GM10266 (cell line): Measurements from ENCODE around the gene ATP9B.

ENCODE experiments used
- DNase-seq: peaks from one replicate; pipeline ENCODE4 v3.0.0; 2012; ENCODE audit errors: extremely low spot score
- TF ChIP-seq, protein P1 (sequence below): IDR thresholded peaks from 2 replicates; pipeline ENCODE4 v1.5.1; 2012; ENCODE audit warnings: mild to moderate bottlenecking, low read depth; ENCODE audit not compliant: control insufficient read depth, insufficient read depth; ENCODE audit errors: missing control alignments

ATP9B gene

DNA sequence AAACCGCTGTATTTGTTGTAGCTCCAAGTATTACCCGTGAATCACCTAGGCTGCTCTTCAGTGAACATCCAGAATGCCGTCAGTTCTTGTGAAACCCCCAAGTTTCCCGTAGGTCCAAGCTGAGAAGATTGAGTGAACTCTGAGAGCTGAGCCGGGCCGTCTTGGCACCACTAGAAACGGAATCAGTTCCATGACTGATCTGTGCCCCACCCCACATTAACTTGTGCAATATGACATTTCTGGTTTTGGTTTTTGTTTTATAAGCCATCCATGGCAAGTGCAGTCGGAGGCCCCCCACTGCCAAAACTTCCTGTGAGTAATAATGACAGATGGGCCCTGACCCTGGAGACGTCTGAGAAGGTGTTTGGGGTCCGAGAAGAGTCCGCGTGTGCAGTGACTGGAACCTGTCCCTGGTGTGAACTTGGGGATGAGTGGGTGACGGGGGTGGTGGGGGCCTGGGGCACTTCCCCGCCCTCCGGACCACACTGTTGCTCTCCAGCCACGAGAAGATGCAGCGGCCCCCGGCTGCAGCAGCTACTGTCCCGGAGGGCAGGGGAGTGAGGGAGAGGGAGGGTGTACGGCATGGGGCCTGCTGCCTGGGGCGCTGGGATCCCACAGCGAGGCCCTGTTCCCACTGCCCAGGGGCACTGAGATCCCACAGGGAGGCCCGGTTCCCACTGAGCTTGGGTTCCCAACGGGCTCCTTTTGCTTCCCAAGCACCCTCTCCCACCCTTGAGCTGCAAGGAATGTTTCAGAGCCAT, 353.0 kb downstream of the ATP9B start:
- peak; percentile 84 for DNase-seq
- TF ChIP-seq, protein P1, sequence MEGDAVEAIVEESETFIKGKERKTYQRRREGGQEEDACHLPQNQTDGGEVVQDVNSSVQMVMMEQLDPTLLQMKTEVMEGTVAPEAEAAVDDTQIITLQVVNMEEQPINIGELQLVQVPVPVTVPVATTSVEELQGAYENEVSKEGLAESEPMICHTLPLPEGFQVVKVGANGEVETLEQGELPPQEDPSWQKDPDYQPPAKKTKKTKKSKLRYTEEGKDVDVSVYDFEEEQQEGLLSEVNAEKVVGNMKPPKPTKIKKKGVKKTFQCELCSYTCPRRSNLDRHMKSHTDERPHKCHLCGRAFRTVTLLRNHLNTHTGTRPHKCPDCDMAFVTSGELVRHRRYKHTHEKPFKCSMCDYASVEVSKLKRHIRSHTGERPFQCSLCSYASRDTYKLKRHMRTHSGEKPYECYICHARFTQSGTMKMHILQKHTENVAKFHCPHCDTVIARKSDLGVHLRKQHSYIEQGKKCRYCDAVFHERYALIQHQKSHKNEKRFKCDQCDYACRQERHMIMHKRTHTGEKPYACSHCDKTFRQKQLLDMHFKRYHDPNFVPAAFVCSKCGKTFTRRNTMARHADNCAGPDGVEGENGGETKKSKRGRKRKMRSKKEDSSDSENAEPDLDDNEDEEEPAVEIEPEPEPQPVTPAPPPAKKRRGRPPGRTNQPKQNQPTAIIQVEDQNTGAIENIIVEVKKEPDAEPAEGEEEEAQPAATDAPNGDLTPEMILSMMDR: no peak

DNA sequence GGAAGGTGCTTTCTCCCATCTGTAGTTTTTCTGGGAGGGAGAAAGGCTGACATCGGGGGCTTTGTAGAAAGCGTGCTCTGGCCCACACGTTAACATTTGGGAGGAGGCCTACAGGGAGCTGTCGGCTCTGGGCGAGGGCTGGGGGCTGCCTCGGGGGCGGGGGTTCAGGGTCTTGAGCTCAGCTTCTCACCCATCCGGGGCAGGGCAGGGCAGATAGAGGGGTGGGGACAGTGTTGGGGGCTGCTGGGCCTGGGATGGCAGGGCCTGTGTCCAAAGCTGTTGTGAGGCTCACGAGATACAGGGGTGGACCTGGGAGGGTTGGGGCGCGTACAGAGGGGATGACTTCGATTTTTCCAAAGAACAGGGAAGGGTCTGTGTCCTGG, 353.6 kb downstream of the ATP9B start:
- TF ChIP-seq, protein P1: no peak
- DNase-seq: no peak

DNA sequence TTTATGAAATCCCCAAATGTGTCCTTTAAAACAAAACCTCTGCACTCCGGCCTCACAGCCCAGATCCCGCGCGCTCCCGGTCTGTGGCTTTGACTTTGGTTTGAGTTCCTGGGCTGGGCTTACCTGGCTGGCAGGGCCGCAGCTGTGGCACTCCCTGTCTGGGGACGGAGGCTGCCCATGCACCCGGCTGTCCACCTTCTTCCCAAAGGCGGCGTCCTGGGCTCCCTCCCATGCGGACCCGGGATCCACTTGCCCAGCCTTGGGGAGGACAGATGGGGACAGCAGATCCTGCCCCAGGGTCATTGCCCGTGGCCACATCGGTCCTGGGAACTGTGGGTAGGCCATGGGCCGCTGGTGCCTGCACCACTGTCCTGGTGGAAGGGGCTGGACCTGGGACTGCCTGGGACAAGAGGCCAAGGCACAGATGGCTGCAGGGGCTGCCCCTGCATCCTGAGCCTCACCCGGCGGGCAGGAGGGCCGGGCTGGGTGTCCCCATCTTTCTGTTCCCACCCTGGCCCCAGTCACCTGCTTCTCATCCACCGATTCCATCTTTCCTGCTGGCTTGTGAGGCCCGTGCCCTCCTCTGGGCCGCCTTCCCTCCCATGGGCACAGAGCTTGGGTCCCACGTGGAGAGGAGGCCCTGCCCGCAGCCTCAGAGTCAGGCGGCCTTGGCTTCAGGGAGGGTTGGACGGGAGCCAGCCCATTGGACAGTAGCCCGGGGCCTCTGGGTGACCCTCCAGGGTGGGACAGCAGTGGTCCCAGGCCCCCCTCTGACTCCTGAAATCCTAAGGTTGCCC, 354.2 kb downstream of the ATP9B start:
- TF ChIP-seq, protein P1: no peak

DNA sequence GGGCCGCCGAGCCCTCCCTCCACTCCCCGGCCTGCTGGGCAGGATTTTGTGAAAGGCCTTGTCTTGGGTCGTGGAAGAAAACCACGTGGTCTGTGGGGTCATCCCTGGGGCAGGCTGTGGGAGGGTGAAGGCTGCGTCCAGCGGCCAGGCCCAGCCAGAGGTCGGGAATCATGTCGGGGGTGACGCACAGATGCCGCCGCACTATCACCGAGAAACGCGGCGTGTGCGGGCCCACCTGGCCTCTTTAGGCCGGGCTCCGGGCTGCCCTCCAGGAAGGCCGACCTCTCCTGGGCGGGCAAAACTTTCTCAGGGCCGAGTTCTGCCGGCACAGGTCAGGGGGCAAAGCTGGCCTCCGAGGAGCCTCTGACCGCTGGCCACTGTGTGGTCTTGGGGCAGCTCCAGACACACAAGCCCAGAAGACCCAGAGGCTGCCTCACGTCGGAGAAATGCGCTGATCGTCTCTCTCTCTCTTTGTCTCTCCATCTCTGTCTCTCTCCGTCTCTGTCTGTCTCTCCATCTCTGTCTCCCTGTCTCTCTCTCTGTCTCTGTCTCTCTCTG, 354.9 kb downstream of the ATP9B start:
- TF ChIP-seq, protein P1: no peak
- no peak for DNase-seq

More for the DNA sequence above, 354.2 kb downstream of the ATP9B start:
- DNase-seq: no peak

DNA sequence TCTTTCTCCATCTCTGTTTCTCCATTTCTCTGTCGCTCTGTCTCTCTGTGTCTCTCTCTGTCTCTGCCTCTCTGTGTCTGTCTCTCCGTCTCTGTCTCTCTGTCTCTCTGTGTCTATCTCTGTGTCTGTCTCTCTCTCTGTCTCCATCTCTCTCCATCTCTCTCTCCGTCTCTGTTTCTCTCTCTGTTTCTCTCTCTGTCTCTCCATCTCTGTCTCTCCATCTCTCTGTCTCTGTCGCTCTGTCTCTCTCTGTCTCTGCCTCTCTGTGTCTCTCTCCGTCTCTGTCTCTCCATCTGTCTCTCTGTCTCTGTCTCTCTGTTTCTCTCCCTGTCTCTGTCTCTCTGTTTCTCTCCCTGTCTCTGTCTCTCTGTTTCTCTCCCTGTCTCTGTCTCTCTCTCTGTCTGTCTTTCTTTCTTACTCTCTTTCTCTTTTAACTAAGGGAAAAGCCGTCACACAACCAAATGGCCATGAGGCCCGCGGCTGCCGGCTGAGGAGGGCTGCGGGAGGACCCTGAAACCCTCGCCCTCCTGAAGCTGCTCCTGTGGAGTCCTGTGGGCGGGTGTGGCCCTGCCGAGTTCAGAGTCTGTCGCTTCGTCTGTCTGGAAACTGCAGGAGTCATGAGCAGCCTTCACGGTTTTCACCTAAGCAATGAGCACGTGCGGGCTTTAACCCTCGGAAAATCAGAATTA, 355.8 kb downstream of the ATP9B start:
- TF ChIP-seq, protein P1: no peak
- no peak for DNase-seq

DNA sequence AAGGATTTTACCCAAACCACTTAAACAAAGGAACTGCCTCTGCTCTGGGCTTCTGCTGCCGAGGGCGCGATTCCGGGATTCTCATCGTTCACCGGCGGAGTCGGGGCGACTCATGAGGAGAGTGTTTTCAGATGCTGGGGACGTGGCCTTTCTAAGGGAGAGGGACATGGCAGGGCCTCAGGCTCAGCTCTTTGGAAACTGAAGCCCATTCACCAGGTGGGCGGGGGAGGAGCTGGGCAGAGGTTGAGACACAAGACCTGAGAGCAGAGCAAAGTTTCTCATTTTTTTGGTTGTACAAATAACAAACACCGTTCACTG, 356.3 kb downstream of the ATP9B start:
- TF ChIP-seq, protein P1: no peak
- no peak for DNase-seq
